ENCODE measurements around the gene IDNK. TPM values are rescaled to one million over a fixed set of nuclear protein-coding genes. Genes with fewer than 3 reads are reported as not detected.

IDNK gene
- 3.3 and 3.9 TPM in 2 replicates for total RNA-seq

GRCh38 chr9:83622939-83623678 lies at the start of gene IDNK:
Gene IDNK, plus strand, starts transcription at chr9:83623143. Its CDS starts 29 bp downstream, at chr9:83623172.

Small RNA genes lying within 50 kb of the gene (small RNA-seq; reads per million reads assigned to genes)
- not detected for gene RNU4-15P

Other genes starting within 250 kb of the IDNK start
- 0.73 and 8.0 TPM in 2 replicates for gene FRMD3, start 84.7 kb upstream of the IDNK start, total RNA-seq
- gene UBQLN1, start 84.8 kb downstream of the IDNK start, total RNA-seq, result 75.3 and 113 TPM in 2 replicates
- gene GKAP1, start 194.6 kb downstream of the IDNK start, total RNA-seq, result 0.39 TPM in 1 of 2 replicates, not detected in the other